ENCODE measurements around the gene SAP130. TPM values are rescaled to one million over a fixed set of nuclear protein-coding genes. Genes with fewer than 3 reads are reported as not detected.
A peak's percentile ranks its signal among the peaks of the same experiment; 100 is the strongest.

SAP130 gene
- total and polyA plus RNA-seq, 7 donors = 6.3 to 14.3 (median 10.5) TPM

DNA sequence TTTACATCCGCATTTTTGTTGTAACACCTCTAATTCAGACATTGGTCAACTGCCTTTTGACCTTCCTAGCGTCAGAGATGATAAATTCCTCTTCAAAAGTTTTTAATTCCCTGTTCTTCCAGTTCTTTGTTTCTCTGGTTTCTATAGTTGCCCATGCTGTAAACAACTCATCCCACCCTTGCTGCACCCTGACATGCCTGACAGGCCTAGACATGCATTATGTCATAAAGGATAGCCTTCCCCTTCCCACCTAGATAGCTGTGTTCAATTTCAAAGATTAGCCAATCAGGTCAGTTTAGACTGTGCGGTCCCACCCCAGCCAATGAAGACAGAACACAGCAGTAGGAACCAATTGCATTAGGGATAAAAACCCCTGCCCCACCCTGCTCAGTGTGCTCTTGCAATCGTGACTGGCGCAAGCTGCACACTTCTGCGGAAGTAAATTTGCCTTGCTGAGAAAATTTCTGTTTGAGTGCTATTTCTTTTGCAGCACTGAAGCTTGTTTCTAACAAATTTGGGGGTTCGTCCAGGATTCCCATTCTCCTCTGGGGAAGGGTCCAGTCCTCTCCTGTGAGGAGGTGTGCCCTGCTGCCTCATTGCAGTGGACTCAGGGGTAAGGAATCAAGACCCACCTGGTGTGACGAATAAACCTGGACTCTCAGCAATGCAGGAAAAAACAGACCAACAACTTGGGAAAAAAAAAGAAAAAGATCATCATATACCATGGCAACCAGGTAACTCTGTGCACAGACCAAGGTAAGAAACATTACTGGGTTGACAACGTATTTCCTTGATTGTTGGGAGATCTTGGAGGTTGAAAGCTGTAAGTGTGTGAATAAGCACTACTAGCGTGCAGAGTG, 9.1 kb upstream of the SAP130 start:
- no peak for ATAC-seq
- intact Hi-C loops (cut with DNase I) = no loop called here
- Histone ChIP-seq H3K9me3 (peaks cover 7% of the 10 kb centered on the region), H3K27me3 (ENCODE audit: insufficient read depth in 3 of 3, low read length in 2 of 3) (peaks cover 0 to 4% (median 0%) of the 10 kb centered on the region in 3 donors), H3K27ac (no peak overlapping the region), H3K4me1 (no peaks in the 10 kb centered on the region), H3K4me3 (no peak overlapping the region), H3K36me3 (ENCODE audit: insufficient read depth in 1 of 2, low read depth in 1 of 2) (no peaks in the 10 kb centered on the region)
- TF ChIP-seq, protein P1, sequence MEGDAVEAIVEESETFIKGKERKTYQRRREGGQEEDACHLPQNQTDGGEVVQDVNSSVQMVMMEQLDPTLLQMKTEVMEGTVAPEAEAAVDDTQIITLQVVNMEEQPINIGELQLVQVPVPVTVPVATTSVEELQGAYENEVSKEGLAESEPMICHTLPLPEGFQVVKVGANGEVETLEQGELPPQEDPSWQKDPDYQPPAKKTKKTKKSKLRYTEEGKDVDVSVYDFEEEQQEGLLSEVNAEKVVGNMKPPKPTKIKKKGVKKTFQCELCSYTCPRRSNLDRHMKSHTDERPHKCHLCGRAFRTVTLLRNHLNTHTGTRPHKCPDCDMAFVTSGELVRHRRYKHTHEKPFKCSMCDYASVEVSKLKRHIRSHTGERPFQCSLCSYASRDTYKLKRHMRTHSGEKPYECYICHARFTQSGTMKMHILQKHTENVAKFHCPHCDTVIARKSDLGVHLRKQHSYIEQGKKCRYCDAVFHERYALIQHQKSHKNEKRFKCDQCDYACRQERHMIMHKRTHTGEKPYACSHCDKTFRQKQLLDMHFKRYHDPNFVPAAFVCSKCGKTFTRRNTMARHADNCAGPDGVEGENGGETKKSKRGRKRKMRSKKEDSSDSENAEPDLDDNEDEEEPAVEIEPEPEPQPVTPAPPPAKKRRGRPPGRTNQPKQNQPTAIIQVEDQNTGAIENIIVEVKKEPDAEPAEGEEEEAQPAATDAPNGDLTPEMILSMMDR (IDR thresholded peaks at IDR 0.05) = no peak
- DNase-seq = no peak
- 88 to 90% (median 89%) methylated on average over 10 of the region's 10 CpGs for WGBS, 3 donors

DNA sequence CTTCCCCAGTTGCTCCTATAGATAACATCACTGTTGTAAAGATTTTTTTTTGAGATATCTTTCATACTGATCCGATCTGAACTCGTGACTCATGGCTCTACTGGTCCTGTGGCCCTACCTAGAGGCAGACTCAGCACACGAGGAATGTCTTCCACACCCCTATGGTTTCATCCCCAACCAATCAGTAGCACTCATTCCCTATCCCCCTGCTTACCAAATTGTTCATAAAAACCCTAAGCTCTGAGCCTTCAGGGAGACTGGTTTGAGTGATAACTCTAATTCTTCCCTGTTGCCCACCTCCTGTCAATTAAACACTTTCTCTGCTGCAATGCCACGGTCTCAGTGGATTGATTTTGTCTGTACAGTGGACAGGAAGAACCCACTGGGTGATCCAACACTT, 4.2 kb upstream of the SAP130 start:
- Histone ChIP-seq H3K36me3 (ENCODE audit: insufficient read depth in 1 of 2, low read depth in 1 of 2) (no peaks in the 10 kb centered on the region), H3K9me3 (peaks cover 7% of the 10 kb centered on the region), H3K27me3 (ENCODE audit: insufficient read depth in 3 of 3, low read length in 2 of 3) (no peaks in the 10 kb centered on the region), H3K4me3 (no peak overlapping the region), H3K4me1 (peaks cover 7% of the 10 kb centered on the region), H3K27ac (no peak overlapping the region)
- ATAC-seq (no peak), DNase-seq (no peak)
- intact Hi-C loops (cut with DNase I) = no loop called here
- TF ChIP-seq, protein P1 (IDR thresholded peaks at IDR 0.05) = no peak
- WGBS, 3 donors = 61 to 64% (median 64%) methylated on average over 4 of the region's 4 CpGs

DNA sequence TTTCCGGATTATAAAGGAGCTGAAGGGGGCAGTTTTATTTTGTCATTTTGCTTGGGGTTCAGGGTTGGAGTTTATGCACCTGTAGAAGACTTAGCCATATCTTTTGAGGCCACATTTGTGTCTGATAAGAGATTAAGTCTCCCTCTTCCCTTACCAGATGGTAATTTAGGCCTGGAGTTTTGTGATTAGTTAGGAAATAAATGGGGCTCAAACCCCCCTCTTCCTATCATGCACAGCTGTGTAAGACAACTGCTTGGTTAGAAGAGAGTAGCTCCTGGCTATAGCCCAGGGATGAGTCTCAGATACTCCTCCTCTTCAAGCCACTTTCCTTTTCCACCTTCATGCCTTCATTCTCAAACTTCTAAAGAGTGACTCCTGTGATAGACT, 802 bp upstream of the SAP130 start:
- no peak for DNase-seq
- TF ChIP-seq, protein P1 (IDR thresholded peaks at IDR 0.05) = no peak
- H3K36me3 ChIP-seq (ENCODE audit: insufficient read depth in 1 of 2, low read depth in 1 of 2) = no peaks in the 10 kb centered on the region
- ATAC-seq = no peak
- peak overlapping the region; percentile 83 for H3K4me3 ChIP-seq
- no peaks in the 10 kb centered on the region for H3K27me3 ChIP-seq (ENCODE audit: insufficient read depth in 3 of 3, low read length in 2 of 3)
- peaks cover 7% of the 10 kb centered on the region for H3K4me1 ChIP-seq
- intact Hi-C loops (cut with DNase I) = loop anchor here (2.0 to 10.0 kb wide), 3 partner anchors 56 to 144 kb away; partner anchors contain the start of genes AMMECR1L (in 1 of the 2) and UGGT1 (in 1 of the 2)
- H3K27ac ChIP-seq = peak overlapping the region; percentile 93
- no peaks in the 10 kb centered on the region for H3K9me3 ChIP-seq
- WGBS, 3 donors = 0% methylated on average over 1 of the region's 1 CpG

DNA sequence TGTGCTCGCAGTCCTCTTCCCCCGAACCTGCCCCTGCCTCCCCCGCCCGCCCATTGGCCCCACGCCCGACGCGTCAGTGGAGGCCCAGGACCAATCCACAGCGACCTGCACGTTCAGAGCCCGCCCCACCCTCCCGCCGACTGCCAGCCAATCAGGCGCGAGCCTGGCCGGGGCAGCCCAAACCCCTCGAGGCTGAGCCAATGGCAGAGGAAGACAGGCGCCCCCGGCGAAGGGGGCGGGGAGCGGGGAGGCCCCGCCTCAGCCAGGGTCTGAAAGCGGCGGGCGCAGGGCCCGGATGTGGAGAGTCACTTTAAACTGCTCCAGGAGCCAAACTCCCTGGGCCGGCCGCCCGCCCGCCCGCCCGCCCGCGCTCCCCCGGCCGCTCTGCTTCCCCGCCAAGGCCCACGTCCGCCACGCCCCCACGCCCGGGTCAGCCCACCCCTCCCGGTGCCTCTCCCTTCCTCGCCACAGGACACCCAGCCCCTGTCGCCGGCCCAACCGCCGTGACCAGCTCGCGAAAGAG, 520 bp downstream of the SAP130 start:
- no peaks in the 10 kb centered on the region for H3K9me3 ChIP-seq
- H3K4me1 ChIP-seq = peaks cover 7% of the 10 kb centered on the region
- H3K36me3 ChIP-seq (ENCODE audit: insufficient read depth in 1 of 2, low read depth in 1 of 2) = peaks cover 0 to 4% of the 10 kb centered on the region in 2 donors
- peak overlapping the region; percentile 93 for H3K27ac ChIP-seq
- no peaks in the 10 kb centered on the region for H3K27me3 ChIP-seq (ENCODE audit: insufficient read depth in 3 of 3, low read length in 2 of 3)
- peak overlapping the region; percentile 83 for H3K4me3 ChIP-seq
- DNase-seq (peak; percentile 100), ATAC-seq (peak; percentile 92 to 95 (median 93))
- intact Hi-C loops (cut with DNase I) = loop anchor here in 1 of 2 donors (10.0 kb wide), 1 partner anchor 143 kb away; the partner anchor contains the start of gene AMMECR1L
- TF ChIP-seq, protein P1 (IDR thresholded peaks at IDR 0.05) = no peak
- WGBS, 3 donors = 0 to 1% (median 1%) methylated on average over 16 to 51 of the region's 51 CpGs
